Progenitor cell of endocrine pancreas (in vitro differentiated cells): ENCODE measurements around the gene PFN1. TPM values are rescaled to one million over a fixed set of nuclear protein-coding genes. Genes with fewer than 3 reads are reported as not detected.

Source experiments
- DNase-seq: peaks from one replicate; pipeline ENCODE4 v3.0.0; 2021; ENCODE audit warnings: low spot score; ENCODE audit not compliant: unreplicated experiment
- H3K27ac Mint-ChIP-seq: 2 replicates; pipeline ENCODE4 v1.8.0; 2021; ENCODE audit warnings: mild to moderate bottlenecking, moderate library complexity, mixed read lengths
- H3K27me3 Mint-ChIP-seq: 2 replicates; pipeline ENCODE4 v1.8.0; 2021; ENCODE audit warnings: mixed read lengths
- H3K36me3 Mint-ChIP-seq: 2 replicates; pipeline ENCODE4 v1.8.0; 2022; ENCODE audit warnings: mixed read lengths; ENCODE audit not compliant: insufficient read depth
- H3K4me1 Mint-ChIP-seq: 2 replicates; pipeline ENCODE4 v1.8.0; 2021; ENCODE audit warnings: low read depth, mixed read lengths
- H3K4me3 Mint-ChIP-seq: 2 replicates; pipeline ENCODE4 v1.8.0; 2021; ENCODE audit warnings: low read depth, mild to moderate bottlenecking, moderate library complexity, mixed read lengths
- H3K9me3 Mint-ChIP-seq: 2 replicates; pipeline ENCODE4 v1.8.0; 2021; ENCODE audit warnings: low read depth, mixed read lengths
- total RNA-seq: library from RNA; stranded (reverse); gene quantifications from 2 replicates; pipeline ENCODE4 v1.2.1, GENCODE V29; 2021
- TF ChIP-seq, protein P1 (sequence below): fragments of 200-600 bp; sonication (generic); IDR thresholded peaks from one replicate; pipeline ENCODE4 v1.5.0; 2021; ENCODE audit warnings: antibody characterized with exemption, mild to moderate bottlenecking; ENCODE audit not compliant: unreplicated experiment

Gene PFN1
- total RNA-seq, 1 donor from 2014 or later: 372 TPM

DNA sequence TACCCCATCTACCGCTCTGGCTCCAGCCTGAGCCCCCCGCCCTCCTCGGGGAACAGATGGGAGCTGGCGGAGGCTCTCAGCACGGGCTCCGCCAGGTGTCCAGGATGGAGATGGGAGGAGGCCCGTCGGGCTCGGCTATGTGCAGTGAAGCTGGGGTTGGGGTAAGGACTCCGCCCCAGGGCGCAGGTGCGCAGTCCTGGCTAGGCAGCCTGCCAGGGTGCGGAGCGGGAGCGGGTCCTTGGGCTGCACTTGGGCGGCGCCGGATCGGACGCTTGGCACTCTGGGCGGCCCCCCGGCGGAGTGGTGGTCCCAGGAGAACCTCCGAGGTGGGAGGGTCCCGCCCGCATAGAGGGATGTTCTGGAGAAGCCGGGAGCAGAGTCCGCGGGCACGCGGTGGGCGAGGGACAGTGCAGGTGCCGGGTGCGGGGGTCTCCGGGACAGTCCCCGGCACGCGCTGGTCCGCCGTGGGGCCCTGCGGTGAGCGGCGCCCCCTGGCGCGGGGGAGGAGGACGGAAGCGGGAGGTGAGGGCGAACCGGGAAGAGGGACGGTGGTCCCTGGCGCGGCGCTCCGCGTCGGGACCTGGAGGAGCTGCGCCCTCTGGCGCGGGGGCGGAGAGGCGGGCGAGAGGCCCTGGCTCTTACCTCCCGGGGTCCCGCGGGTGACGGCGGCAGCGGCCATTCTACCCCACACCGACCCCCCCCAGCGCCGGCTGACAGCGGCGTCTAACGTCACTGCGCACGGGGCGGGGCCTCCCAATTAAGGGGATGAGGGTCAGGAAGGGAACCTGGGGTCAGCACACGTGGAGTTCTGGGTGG, 38.8 kb upstream of the PFN1 start, which contains the start of gene CAMTA2:
CAMTA2 (minus strand) TSS at position 725 of the 816 bp plus-strand sequence. CDS start 1,453 bp downstream, outside the sequence.
- H3K9me3 Mint-ChIP-seq: no peaks in the 10 kb centered on the region
- peak within 1 kb of the TSS; percentile 86 for H3K27ac Mint-ChIP-seq
- TF ChIP-seq, protein P1, sequence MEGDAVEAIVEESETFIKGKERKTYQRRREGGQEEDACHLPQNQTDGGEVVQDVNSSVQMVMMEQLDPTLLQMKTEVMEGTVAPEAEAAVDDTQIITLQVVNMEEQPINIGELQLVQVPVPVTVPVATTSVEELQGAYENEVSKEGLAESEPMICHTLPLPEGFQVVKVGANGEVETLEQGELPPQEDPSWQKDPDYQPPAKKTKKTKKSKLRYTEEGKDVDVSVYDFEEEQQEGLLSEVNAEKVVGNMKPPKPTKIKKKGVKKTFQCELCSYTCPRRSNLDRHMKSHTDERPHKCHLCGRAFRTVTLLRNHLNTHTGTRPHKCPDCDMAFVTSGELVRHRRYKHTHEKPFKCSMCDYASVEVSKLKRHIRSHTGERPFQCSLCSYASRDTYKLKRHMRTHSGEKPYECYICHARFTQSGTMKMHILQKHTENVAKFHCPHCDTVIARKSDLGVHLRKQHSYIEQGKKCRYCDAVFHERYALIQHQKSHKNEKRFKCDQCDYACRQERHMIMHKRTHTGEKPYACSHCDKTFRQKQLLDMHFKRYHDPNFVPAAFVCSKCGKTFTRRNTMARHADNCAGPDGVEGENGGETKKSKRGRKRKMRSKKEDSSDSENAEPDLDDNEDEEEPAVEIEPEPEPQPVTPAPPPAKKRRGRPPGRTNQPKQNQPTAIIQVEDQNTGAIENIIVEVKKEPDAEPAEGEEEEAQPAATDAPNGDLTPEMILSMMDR: peak; percentile 95
- peaks cover 16% of the 10 kb centered on the region for H3K4me1 Mint-ChIP-seq
- H3K27me3 Mint-ChIP-seq: no peaks in the 10 kb centered on the region
- DNase-seq: peak; percentile 81
- H3K4me3 Mint-ChIP-seq: peak within 1 kb of the TSS; percentile 81
- H3K36me3 Mint-ChIP-seq: no peaks in the 10 kb centered on the region

DNA sequence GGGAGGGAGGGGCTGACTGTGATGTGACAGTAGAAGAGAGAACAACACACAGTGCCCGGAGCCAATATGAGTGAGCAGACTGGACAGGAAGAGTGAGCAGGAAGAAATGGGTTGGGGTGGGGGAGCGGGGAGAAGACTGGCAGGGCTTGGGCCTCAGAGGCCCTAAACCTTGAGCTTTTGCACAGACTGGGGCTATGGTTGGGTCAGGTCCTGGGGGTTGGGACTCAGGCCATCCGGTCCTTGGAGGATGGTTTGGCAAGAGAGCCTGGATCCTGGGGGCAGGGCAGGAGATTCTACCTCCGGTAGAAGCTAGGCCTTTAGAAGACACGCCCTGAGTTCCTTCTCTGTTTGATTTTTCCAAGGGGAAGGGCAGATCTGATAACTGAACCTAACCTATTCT, 38.1 kb upstream of the PFN1 start:
- no peak for DNase-seq
- Mint-ChIP-seq H3K27me3 (no peaks in the 10 kb centered on the region), H3K9me3 (no peaks in the 10 kb centered on the region), H3K27ac (peak overlapping the region; percentile 85), H3K4me3 (peak overlapping the region; percentile 81), H3K36me3 (peaks cover 2% of the 10 kb centered on the region), H3K4me1 (peaks cover 16% of the 10 kb centered on the region)
- TF ChIP-seq, protein P1: no peak

DNA sequence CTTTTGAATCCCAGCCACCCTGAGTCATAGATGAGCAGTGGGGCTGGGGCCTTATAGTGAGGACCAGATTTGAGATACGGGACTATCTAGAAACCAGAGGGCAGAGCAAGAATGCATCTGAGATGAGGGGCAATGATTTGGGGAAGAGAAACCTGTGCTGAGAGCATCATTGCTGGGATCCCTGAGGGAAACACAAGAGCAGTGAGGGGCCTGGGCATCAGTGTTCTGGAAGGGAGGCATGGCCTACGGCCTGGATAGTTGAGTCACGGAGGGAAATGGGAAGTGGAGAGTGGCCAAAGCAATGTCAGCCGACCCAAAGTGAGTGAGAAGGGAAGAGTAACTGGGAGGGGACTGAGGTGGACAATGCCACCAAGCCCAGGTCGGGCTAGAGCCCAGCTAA, 34.0 kb upstream of the PFN1 start:
- DNase-seq: no peak
- TF ChIP-seq, protein P1: no peak
- H3K27me3 Mint-ChIP-seq: no peaks in the 10 kb centered on the region
- no peaks in the 10 kb centered on the region for H3K9me3 Mint-ChIP-seq
- H3K4me1 Mint-ChIP-seq: peaks cover 8% of the 10 kb centered on the region
- peaks cover 9% of the 10 kb centered on the region for H3K36me3 Mint-ChIP-seq
- no peak overlapping the region for H3K4me3 Mint-ChIP-seq
- H3K27ac Mint-ChIP-seq: no peak overlapping the region

DNA sequence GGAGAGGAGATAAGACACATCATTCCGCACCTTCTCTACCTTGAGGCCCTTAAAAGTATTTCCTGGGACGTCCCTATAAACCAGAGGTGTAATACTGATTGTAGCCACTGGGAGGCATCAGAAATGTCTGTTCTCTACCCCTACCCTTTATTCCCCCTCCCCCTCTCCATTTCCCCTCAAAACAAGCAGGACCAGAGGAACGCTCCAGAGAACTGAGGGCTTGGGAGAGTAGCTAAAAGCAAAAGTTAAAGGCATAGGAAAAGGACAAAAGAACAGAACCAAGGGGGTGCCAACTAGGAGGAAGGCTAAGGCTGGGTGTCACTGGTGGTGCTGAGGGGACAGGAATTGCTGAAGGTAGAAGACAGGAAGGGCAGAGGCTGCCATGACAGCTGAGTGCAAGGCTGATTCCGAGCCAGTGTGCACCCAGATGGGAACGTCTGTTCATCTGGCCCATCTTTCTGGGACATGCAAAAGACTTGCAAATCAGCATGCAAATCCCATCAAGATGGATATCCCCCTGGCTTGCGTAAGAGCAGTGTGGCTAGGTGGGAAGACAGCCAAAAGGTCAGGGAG, 32.4 kb upstream of the PFN1 start:
- no peaks in the 10 kb centered on the region for H3K27me3 Mint-ChIP-seq
- DNase-seq: peak; percentile 46
- H3K4me1 Mint-ChIP-seq: peaks cover 2% of the 10 kb centered on the region
- TF ChIP-seq, protein P1: peak; percentile 71
- peaks cover 10% of the 10 kb centered on the region for H3K36me3 Mint-ChIP-seq
- H3K27ac Mint-ChIP-seq: peak overlapping the region; percentile 29
- no peaks in the 10 kb centered on the region for H3K9me3 Mint-ChIP-seq
- no peak overlapping the region for H3K4me3 Mint-ChIP-seq

DNA sequence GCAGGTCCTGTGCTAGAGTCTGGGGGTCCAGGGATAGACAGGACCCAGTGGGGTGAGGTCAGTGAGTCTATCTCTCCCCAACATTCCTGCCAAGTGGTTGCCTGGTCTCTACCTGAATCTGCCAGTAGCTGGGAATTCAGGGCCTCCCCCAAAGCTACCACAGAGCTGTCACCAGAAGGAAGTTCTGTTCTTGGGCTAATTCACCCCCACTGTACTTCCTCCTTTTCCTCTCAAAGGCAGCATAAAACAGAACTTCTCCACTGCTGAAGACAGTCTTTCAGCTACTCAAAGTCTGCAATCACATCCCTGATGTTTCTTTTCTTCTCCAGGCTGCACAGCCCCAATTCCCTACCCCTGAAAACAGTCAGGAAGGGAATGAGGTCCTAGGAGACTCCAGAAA, 30.4 kb upstream of the PFN1 start:
- TF ChIP-seq, protein P1: no peak
- Mint-ChIP-seq H3K9me3 (no peaks in the 10 kb centered on the region), H3K4me1 (peaks cover 2% of the 10 kb centered on the region), H3K36me3 (peaks cover 22% of the 10 kb centered on the region), H3K4me3 (no peak overlapping the region), H3K27me3 (peaks cover 7% of the 10 kb centered on the region), H3K27ac (peak overlapping the region; percentile 33)
- DNase-seq: no peak
